PC-3 (cell line): ENCODE measurements around the gene ZCCHC10.

ENCODE experiments used
- CTCF ChIP-seq: fragments of 300-600 bp; sonication (generic); conservative IDR thresholded peaks from 2 replicates; pipeline ENCODE4 v1.5.1; 2017; ENCODE audit warnings: antibody characterized with exemption, low read depth, mild to moderate bottlenecking, low read length
- EZH2phosphoT487 ChIP-seq: fragments of 300-600 bp; sonication (generic); IDR thresholded peaks from 2 replicates; pipeline ENCODE4 v1.6.1; 2018; ENCODE audit warnings: mild to moderate bottlenecking, antibody characterized with exemption, low read length, borderline replicate concordance

- TF ChIP-seq EZH2phosphoT487: no peak
- no peak for TF ChIP-seq CTCF
Observed at GRCh38 chr5:132963171-132964104, 62.9 kb downstream of the ZCCHC10 start, which contains the start of gene AFF4.
